PC-9 (cell line): ENCODE results near the gene FANCF. TPM values are rescaled to one million over a fixed set of nuclear protein-coding genes. Genes with fewer than 3 reads are reported as not detected.

ENCODE experiments used
- BruUV-seq: library from RNA; stranded (reverse); fragments of 400-500 nt; replicated peaks from 2 replicates; lab custom pipeline; 2021; lab: Mats Ljungman, UMichigan
- CTCF ChIA-PET: fragments of 300-600 bp; sonication (Branson Sonifier 250); formaldehyde crosslinking; loops from one replicate; lab custom pipeline; 2022; ENCODE audit warnings: antibody characterized with exemption; lab: Charles Lee
- POLR2A ChIA-PET: fragments of 300-600 bp; sonication (Branson Sonifier 250); formaldehyde crosslinking; loops from one replicate; lab custom pipeline; 2022; ENCODE audit warnings: antibody characterized with exemption; ENCODE audit not compliant: unreplicated experiment; lab: Charles Lee
- DNase-seq, 2 experiments: peaks; one replicate each; pipeline versions ENCODE4 v3.0.0 to v3.0.0-alpha.2; 2015 to 2022; ENCODE audit warnings: mixed read lengths in 1 of 2
- H2AFZ ChIP-seq: fragments of 200-600 bp; sonication (generic); 2 replicates; pipeline ENCODE4 v1.8.1; 2017; ENCODE audit warnings: antibody characterized with exemption
- H3F3A ChIP-seq: fragments of 200-600 bp; sonication (generic); 2 replicates; pipeline ENCODE4 v1.8.1; 2017; ENCODE audit warnings: antibody characterized with exemption, mild to moderate bottlenecking, low read depth; ENCODE audit not compliant: insufficient read depth
- H3K27ac ChIP-seq: fragments of 200-600 bp; sonication (generic); 2 replicates; pipeline ENCODE4 v1.6.1; 2016; ENCODE audit warnings: mixed run types
- H3K27me3 ChIP-seq: fragments of 200-600 bp; sonication (generic); 2 replicates; pipeline ENCODE4 v1.6.1; 2016; ENCODE audit warnings: low read depth, mixed run types; ENCODE audit not compliant: insufficient read depth
- H3K36me3 ChIP-seq: fragments of 200-600 bp; sonication (generic); 2 replicates; pipeline ENCODE4 v1.6.1; 2016; ENCODE audit warnings: low read depth, mixed run types
- H3K4me1 ChIP-seq: fragments of 200-600 bp; sonication (generic); replicated peaks from 2 replicates; pipeline ENCODE4 v1.6.1; 2016; ENCODE audit warnings: mixed run types; ENCODE audit not compliant: insufficient read depth
- H3K4me2 ChIP-seq: fragments of 200-600 bp; sonication (generic); 2 replicates; pipeline ENCODE4 v1.6.1; 2017; ENCODE audit warnings: mixed run types
- H3K4me3 ChIP-seq: fragments of 200-600 bp; sonication (generic); 2 replicates; pipeline ENCODE4 v1.6.1; 2016; ENCODE audit warnings: mixed run types
- H3K79me2 ChIP-seq: fragments of 200-600 bp; sonication (generic); 2 replicates; pipeline ENCODE4 v1.6.1; 2017; ENCODE audit warnings: low read depth, mixed run types
- H3K9me2 ChIP-seq: fragments of 200-600 bp; sonication (generic); 2 replicates; pipeline ENCODE4 v1.8.1; 2017; ENCODE audit warnings: mild to moderate bottlenecking; ENCODE audit not compliant: insufficient read depth
- H3K9me3 ChIP-seq: fragments of 200-600 bp; sonication (generic); 2 replicates; pipeline ENCODE4 v1.8.1; 2016; ENCODE audit warnings: low read depth; ENCODE audit not compliant: insufficient read depth
- H4K20me1 ChIP-seq: fragments of 200-600 bp; sonication (generic); 2 replicates; pipeline ENCODE4 v1.8.1; 2017; ENCODE audit not compliant: insufficient read depth
- CTCF ChIP-seq: fragments of 200-600 bp; sonication (generic); conservative IDR thresholded peaks from 2 replicates; pipeline ENCODE4 v1.6.1; 2017; ENCODE audit warnings: mixed run types, antibody characterized with exemption, mild to moderate bottlenecking, moderate library complexity
- EZH2 ChIP-seq: fragments of 200-600 bp; sonication (generic); IDR thresholded peaks from 2 replicates; pipeline ENCODE4 v1.8.0; 2017; ENCODE audit warnings: antibody characterized with exemption, low read depth
- intact Hi-C: fragments of 100-400 bp; cut with micrococcal nuclease; formaldehyde crosslinking; loops from one replicate; pipeline ENCODE4 v1.10.0; 2022; ENCODE audit not compliant: unreplicated experiment
- total RNA-seq: library from RNA; stranded (reverse); gene quantifications from 2 replicates; pipeline ENCODE4 v1.2.3, GENCODE V29; 2021

Gene FANCF
- total RNA-seq, 1 experiment from 2014 or later: 8.0 TPM

- Histone ChIP-seq H4K20me1 (no peaks in the 10 kb centered on the region), H3K36me3 (no peaks in the 10 kb centered on the region), H3K9me3 (no peaks in the 10 kb centered on the region), H3K4me2 (no peak overlapping the region), H3K9me2 (0 out of 2 replicates have a peak, but pooled peaks cover 3% of the 10 kb centered on the region), H3K27me3 (no peaks in the 10 kb centered on the region), H3K4me3 (no peak overlapping the region), H3F3A (no peaks in the 10 kb centered on the region), H3K27ac (no peak overlapping the region), H3K4me1 (no peaks in the 10 kb centered on the region), H2AFZ (no peak overlapping the region), H3K79me2 (no peaks in the 10 kb centered on the region)
- intact Hi-C loops: no loop called here
- no TSS peak for BruUV-seq
- no peak for DNase-seq
- TF ChIP-seq EZH2 (no peak), CTCF (no peak)
- POLR2A ChIA-PET: no interaction called here
- CTCF ChIA-PET: no interaction called here
Measured at GRCh38 chr11:22581354-22582150, 44.1 kb downstream of the FANCF start.

- TF ChIP-seq CTCF (no peak), EZH2 (no peak)
- no peaks in the 10 kb centered on the region for H3F3A ChIP-seq
- CTCF ChIA-PET: no interaction called here
- no peak overlapping the region for H3K4me3 ChIP-seq
- H3K27me3 ChIP-seq: no peaks in the 10 kb centered on the region
- intact Hi-C loops: no loop called here
- no peaks in the 10 kb centered on the region for H3K79me2 ChIP-seq
- POLR2A ChIA-PET: no interaction called here
- H3K4me1 ChIP-seq: no peaks in the 10 kb centered on the region
- no peak overlapping the region for H3K4me2 ChIP-seq
- no peak overlapping the region for H3K27ac ChIP-seq
- no peak for DNase-seq
- H3K9me3 ChIP-seq: no peaks in the 10 kb centered on the region
- no peaks in the 10 kb centered on the region for H3K36me3 ChIP-seq
- H4K20me1 ChIP-seq: no peaks in the 10 kb centered on the region
- no TSS peak for BruUV-seq
- H3K9me2 ChIP-seq: 0 out of 2 replicates have a peak, but pooled peaks cover 3% of the 10 kb centered on the region
- H2AFZ ChIP-seq: no peak overlapping the region
Measured at GRCh38 chr11:22577854-22578253, 47.8 kb downstream of the FANCF start.

Other genes starting within 250 kb of the FANCF start
- gene GAS2, start 40.8 kb upstream of the FANCF start, total RNA-seq: 2.8 and 3.2 TPM in 2 replicates
- gene SVIP, start 204.0 kb upstream of the FANCF start, total RNA-seq: 21.8 and 34.2 TPM in 2 replicates
- not detected in 2 replicates for gene CCDC179, start 234.7 kb upstream of the FANCF start, total RNA-seq